Measurements from ENCODE around the gene CDC14A. TPM values are rescaled to one million over a fixed set of nuclear protein-coding genes. Genes with fewer than 3 reads are reported as not detected.

CDC14A gene
- polyA plus RNA-seq, 1 of the 3 experiments (the other 2 are of a cell fraction), result 2.2 TPM

- TF ChIP-seq REST (IDR thresholded peaks at IDR 0.05; ENCODE audit: low read depth, low read length), result no peak
Observed at GRCh38 chr1:100461222-100461621, 108.9 kb downstream of the CDC14A start (continued).

GRCh38 chr1:100462326-100463025 is 110.2 kb downstream of the CDC14A start:
- TF ChIP-seq NRF1 (IDR thresholded peaks at IDR 0.05; ENCODE audit: low read depth, low read length) (no peak), SMC3 (IDR thresholded peaks at IDR 0.05; ENCODE audit: low read depth, low read length) (no peak), ELF1 (IDR thresholded peaks at IDR 0.05) (no peak), POLR2AphosphoS5 (IDR thresholded peaks at IDR 0.05; ENCODE audit: low read depth, low read length) (no peak), EZH2phosphoT487 (IDR thresholded peaks at IDR 0.05; ENCODE audit: borderline replicate concordance, low read depth) (no peak), EP300 (IDR thresholded peaks at IDR 0.05; ENCODE audit: borderline replicate concordance in 1 of 2, low read depth in 1 of 2, low read length in 1 of 2) (no peak), MAX (IDR thresholded peaks at IDR 0.05; ENCODE audit: low read depth) (no peak), TAF1 (IDR thresholded peaks at IDR 0.05; ENCODE audit: borderline replicate concordance, low read depth, low read length) (no peak), MEF2A (IDR thresholded peaks at IDR 0.05; ENCODE audit: borderline replicate concordance, low read depth) (no peak), NFIC (IDR thresholded peaks at IDR 0.05; ENCODE audit: borderline replicate concordance) (no peak), FOSL2 (IDR thresholded peaks at IDR 0.05; ENCODE audit: borderline replicate concordance, low read depth) (no peak), SIN3A (IDR thresholded peaks at IDR 0.05; ENCODE audit: borderline replicate concordance, low read depth, low read length) (no peak), TCF12 (IDR thresholded peaks at IDR 0.05) (no peak), MXI1 (IDR thresholded peaks at IDR 0.05; ENCODE audit: low read depth, low read length) (no peak), JUND (IDR thresholded peaks at IDR 0.05) (no peak), FOXM1 (IDR thresholded peaks at IDR 0.05; ENCODE audit: low read depth) (no peak), IRF3 (IDR thresholded peaks at IDR 0.05; ENCODE audit: low read depth, low read length) (no peak)
- POLR2A ChIA-PET, result no interaction called here
- H3K4me3 ChIP-seq (ENCODE audit: low read depth in 2 of 2, low read length in 1 of 2), result no peak overlapping the region

More at GRCh38 chr1:100462326-100463025, 110.2 kb downstream of the CDC14A start:
- no peak for DNase-seq
- peaks cover 0 to 9% of the 10 kb centered on the region in 2 experiments; a peak in 2 of 4 replicates for H3K4me1 ChIP-seq (ENCODE audit: control insufficient read depth in 1 of 2, insufficient read depth in 2 of 2, low read depth in 1 of 2, low read length in 1 of 2)
- CTCF ChIA-PET, result interaction anchor here (0.9 to 13.5 kb wide), 9 partner anchors 13 to 655 kb away, joined by 3 to 263 read pairs (median 9); no protein-coding TSS in a partner anchor
- H3F3A ChIP-seq (replicated peaks; ENCODE audit: insufficient read depth), result no peaks in the 10 kb centered on the region
- H3K27me3 ChIP-seq (ENCODE audit: insufficient read depth), result no peaks in the 10 kb centered on the region
- 91% methylated on average over 13 of the region's 13 CpGs for WGBS (ENCODE audit: low lambda C conversion rate)
- H3K36me3 ChIP-seq (replicated peaks in 1 of 2; ENCODE audit: control insufficient read depth in 1 of 2, insufficient read depth in 2 of 2, low read length in 1 of 2), result peaks cover 0 to under 1% of the 10 kb centered on the region in 2 experiments
- H3K9ac ChIP-seq, result no peak overlapping the region
- no peaks in the 10 kb centered on the region for H3K9me2 ChIP-seq
- H3K27ac ChIP-seq (ENCODE audit: low read depth in 2 of 2, low read length in 1 of 2), result no peak overlapping the region
- no peak overlapping the region for H2AFZ ChIP-seq (ENCODE audit: low read depth)
- no peaks in the 10 kb centered on the region for H4K20me1 ChIP-seq (ENCODE audit: insufficient read depth)
- H3K79me2 ChIP-seq (ENCODE audit: insufficient read depth), result no peaks in the 10 kb centered on the region
- H3K4me2 ChIP-seq, result no peak overlapping the region
- H3K9me3 ChIP-seq, result no peaks in the 10 kb centered on the region

Data from SK-N-SH (cell line).